ENCODE measurements around the gene PTRH2.
"Not testable (repeated sequence)": the region's sequence is repeated elsewhere in the genome, so short reads cannot be mapped to it uniquely, and the experiment has no call there.

Gene PTRH2

DNA sequence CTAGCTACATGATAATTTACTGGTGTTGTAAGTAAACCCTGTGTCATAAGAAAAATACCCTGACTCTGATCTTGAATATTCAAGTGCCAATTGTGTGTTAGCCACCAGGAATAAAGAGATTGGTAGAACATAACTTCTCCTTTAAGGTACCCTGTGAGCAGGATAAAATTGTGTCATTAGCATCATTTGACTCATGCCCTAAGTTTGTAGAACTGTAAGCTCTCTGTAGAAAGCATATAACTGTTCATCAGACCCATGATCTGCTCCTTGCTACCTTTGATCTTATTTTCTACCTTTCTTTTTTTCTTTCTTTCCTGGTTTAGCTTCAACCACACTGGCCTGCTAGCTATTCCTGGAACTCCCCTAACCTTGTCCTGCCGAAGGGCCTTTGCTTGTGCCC, 35.8 kb downstream of the PTRH2 start:
- no peaks in the 10 kb centered on the region for H3K4me1 ChIP-seq (ENCODE audit: insufficient read depth, low read length)
- peaks cover 37% of the 10 kb centered on the region for H3K36me3 ChIP-seq (ENCODE audit: insufficient read depth, low read length)
- H3K9ac ChIP-seq (ENCODE audit: low read depth, low read length), result no peak overlapping the region
- no peaks in the 10 kb centered on the region for H3K9me3 ChIP-seq (ENCODE audit: control insufficient read depth, insufficient read depth, low read length)

DNA sequence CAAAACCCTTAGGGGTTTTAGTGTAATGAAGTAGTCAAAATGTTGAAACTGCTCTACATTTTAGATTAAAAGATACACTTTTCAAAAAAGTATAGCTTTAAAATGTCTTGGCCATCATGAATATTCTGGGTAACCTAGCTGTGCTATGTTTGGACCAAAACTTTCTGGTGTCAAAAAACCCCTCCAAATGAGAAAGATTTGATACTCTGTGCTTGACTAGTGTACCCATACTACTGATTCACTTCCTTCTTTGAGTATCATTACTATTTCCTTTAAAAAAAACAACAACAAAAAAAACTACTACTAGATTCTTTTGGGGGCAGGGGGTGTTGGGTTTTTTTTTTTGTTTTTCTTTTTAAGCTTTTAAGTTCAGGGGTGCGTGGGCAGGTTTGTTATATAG, 37.3 kb downstream of the PTRH2 start:
- H3K9me3 ChIP-seq (ENCODE audit: control insufficient read depth, insufficient read depth, low read length), result no peaks in the 10 kb centered on the region
- H3K4me1 ChIP-seq (ENCODE audit: insufficient read depth, low read length), result no peaks in the 10 kb centered on the region
- H3K9ac ChIP-seq (ENCODE audit: low read depth, low read length), result no peak overlapping the region
- H3K36me3 ChIP-seq (ENCODE audit: insufficient read depth, low read length), result peaks cover 39% of the 10 kb centered on the region

- Histone ChIP-seq H3K9ac (ENCODE audit: low read depth, low read length) (no peak overlapping the region), H3K36me3 (ENCODE audit: insufficient read depth, low read length) (peaks cover 44% of the 10 kb centered on the region), H3K4me1 (ENCODE audit: insufficient read depth, low read length) (no peaks in the 10 kb centered on the region), H3K9me3 (ENCODE audit: control insufficient read depth, insufficient read depth, low read length) (no peaks in the 10 kb centered on the region)
Observed at GRCh38 chr17:59669411-59669810, 37.8 kb downstream of the PTRH2 start.

DNA sequence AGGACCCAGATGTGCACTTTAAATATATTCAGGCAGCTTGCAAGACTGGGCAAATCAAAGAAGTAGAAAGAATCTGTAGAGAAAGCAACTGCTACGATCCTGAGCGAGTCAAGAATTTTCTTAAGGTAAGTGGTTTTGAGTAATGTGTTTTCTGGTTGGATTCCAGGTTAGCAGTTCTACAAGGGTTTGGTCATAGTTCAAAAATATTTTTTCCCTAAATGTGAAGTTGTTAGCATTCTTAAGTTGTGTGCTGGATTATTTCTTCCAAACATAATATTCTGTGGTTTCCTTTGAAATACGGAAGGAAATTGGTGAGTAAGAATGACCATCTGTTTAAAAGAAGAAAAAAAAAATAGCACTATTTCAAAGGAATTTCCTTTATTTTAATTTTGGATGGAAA, 38.4 kb downstream of the PTRH2 start:
- Histone ChIP-seq H3K36me3 (ENCODE audit: insufficient read depth, low read length) (peaks cover 49% of the 10 kb centered on the region), H3K9me3 (ENCODE audit: control insufficient read depth, insufficient read depth, low read length) (no peaks in the 10 kb centered on the region), H3K9ac (ENCODE audit: low read depth, low read length) (no peak overlapping the region), H3K4me1 (ENCODE audit: insufficient read depth, low read length) (no peaks in the 10 kb centered on the region)

DNA sequence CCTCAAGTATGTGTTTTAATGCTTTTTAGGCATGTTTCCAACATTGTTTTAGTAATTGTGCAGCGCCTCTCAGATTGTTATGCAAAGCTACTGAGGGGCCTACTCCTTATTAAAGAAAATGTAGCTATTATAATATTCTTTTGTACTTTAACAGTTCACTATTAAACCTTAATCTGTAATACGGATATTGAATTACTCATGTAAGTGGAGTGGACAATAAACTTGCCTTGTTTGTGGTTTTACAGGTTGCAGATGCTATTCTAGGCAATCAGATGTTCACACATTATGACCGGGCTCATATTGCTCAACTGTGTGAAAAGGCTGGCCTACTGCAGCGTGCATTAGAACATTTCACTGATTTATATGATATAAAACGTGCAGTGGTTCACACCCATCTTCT, 41.0 kb downstream of the PTRH2 start:
- H3K9ac ChIP-seq (ENCODE audit: low read depth, low read length), result no peak overlapping the region
- H3K9me3 ChIP-seq (ENCODE audit: control insufficient read depth, insufficient read depth, low read length), result no peaks in the 10 kb centered on the region
- peaks cover 63% of the 10 kb centered on the region for H3K36me3 ChIP-seq (ENCODE audit: insufficient read depth, low read length)
- H3K4me1 ChIP-seq (ENCODE audit: insufficient read depth, low read length), result no peaks in the 10 kb centered on the region

- H3K36me3 ChIP-seq (ENCODE audit: insufficient read depth, low read length), result peaks cover 51% of the 10 kb centered on the region
- not testable (repeated sequence) for H3K9me3 ChIP-seq (ENCODE audit: control insufficient read depth, insufficient read depth, low read length); H3K9ac ChIP-seq (ENCODE audit: low read depth, low read length); H3K4me1 ChIP-seq (ENCODE audit: insufficient read depth, low read length)
Observed at GRCh38 chr17:59656624-59657023, 50.6 kb downstream of the PTRH2 start.

- Histone ChIP-seq H3K4me1 (ENCODE audit: insufficient read depth, low read length) (no peaks in the 10 kb centered on the region), H3K9me3 (ENCODE audit: control insufficient read depth, insufficient read depth, low read length) (peaks cover 8% of the 10 kb centered on the region; the same call in 1 of the 2 replicates), H3K9ac (ENCODE audit: low read depth, low read length) (no peak overlapping the region), H3K36me3 (ENCODE audit: insufficient read depth, low read length) (peaks cover 63% of the 10 kb centered on the region)
Observed at GRCh38 chr17:59652119-59652518, 55.1 kb downstream of the PTRH2 start.

- Histone ChIP-seq H3K9me3 (ENCODE audit: control insufficient read depth, insufficient read depth, low read length) (peaks cover 8% of the 10 kb centered on the region; the same call in 1 of the 2 replicates), H3K9ac (ENCODE audit: low read depth, low read length) (no peak overlapping the region), H3K36me3 (ENCODE audit: insufficient read depth, low read length) (peaks cover 63% of the 10 kb centered on the region), H3K4me1 (ENCODE audit: insufficient read depth, low read length) (no peaks in the 10 kb centered on the region)
Observed at GRCh38 chr17:59651346-59651745, 55.9 kb downstream of the PTRH2 start.

GRCh38 chr17:59650642-59651041, 56.6 kb downstream of the PTRH2 start:
- Histone ChIP-seq H3K9me3 (ENCODE audit: control insufficient read depth, insufficient read depth, low read length) (peaks cover 8% of the 10 kb centered on the region; the same call in 1 of the 2 replicates), H3K36me3 (ENCODE audit: insufficient read depth, low read length) (peaks cover 60% of the 10 kb centered on the region), H3K4me1 (ENCODE audit: insufficient read depth, low read length) (no peaks in the 10 kb centered on the region), H3K9ac (ENCODE audit: low read depth, low read length) (no peak overlapping the region)

DNA sequence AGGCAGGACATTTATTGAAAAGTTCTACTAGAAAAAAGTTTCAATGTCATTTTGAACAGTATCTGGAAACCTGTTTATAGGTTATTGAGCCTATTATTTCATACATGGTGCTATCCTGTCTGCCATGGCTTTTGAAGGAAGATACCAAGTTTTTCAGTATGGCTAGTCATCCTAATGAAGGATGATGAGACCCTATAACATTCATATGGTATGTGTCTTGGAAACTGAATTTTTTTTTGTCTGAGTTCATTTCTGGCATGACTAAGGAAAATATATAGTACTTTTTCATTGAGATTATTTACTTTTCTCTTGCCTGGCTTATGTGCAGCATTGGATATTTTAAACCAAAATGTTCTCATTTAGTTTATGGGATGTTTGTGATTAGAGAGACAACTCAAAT, 57.3 kb downstream of the PTRH2 start:
- Histone ChIP-seq H3K36me3 (ENCODE audit: insufficient read depth, low read length) (peaks cover 53% of the 10 kb centered on the region), H3K9ac (ENCODE audit: low read depth, low read length) (no peak overlapping the region), H3K4me1 (ENCODE audit: insufficient read depth, low read length) (no peaks in the 10 kb centered on the region), H3K9me3 (ENCODE audit: control insufficient read depth, insufficient read depth, low read length) (peaks cover 8% of the 10 kb centered on the region; the same call in 1 of the 2 replicates)
